Measurements from ENCODE around the gene IFRD2.

The IFRD2 gene

DNA sequence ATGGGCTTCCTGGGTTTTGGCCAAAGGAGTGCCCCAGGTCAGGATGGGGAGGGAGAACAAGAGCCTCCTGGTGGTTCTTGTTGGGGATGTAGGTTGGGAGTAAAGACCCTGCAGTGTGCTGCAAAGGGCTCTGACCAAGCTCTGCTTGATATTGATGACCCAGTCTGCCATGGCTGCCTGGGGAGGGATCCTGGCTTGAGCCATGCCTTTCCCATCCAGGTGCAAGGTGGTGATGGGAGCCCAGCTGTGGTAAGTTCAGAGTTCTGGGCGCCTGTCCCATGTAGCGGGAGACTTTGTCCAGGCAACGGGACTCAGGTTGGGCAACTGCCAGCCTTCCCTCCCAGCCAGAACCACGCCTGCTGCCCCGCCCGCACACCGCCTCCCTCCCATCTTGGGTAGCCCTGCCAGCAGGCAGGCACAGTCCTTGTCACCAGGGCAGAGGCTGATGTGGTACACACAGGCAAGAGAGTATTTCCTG lies 53.6 kb downstream of the IFRD2 start:
- Histone ChIP-seq H3K4me3 (ENCODE audit: low read length) (no peak overlapping the region), H3K27ac (ENCODE audit: low read length) (no peak overlapping the region), H3K9me3 (ENCODE audit: control insufficient read depth, insufficient read depth, low read length) (no peaks in the 10 kb centered on the region), H3K4me1 (ENCODE audit: control insufficient read depth, insufficient read depth, low read length) (peaks cover 23% of the 10 kb centered on the region), H3K27me3 (ENCODE audit: control insufficient read depth, insufficient read depth, low read length) (no peaks in the 10 kb centered on the region), H3K36me3 (ENCODE audit: control insufficient read depth, insufficient read depth, low read length) (no peaks in the 10 kb centered on the region)
- no peak for DNase-seq (ENCODE audit: low read depth, low spot score)
- no CpG with 5 or more reads among the region's 7 CpGs for WGBS (ENCODE audit: insufficient coverage, insufficient read length)

GRCh38 chr3:50237754-50238548 lies 54.3 kb downstream of the IFRD2 start:
- DNase-seq (ENCODE audit: low read depth, low spot score): no peak
- peak overlapping the region; percentile 92; the same call in 1 of the 2 replicates for H3K4me3 ChIP-seq (ENCODE audit: low read length)
- H3K4me1 ChIP-seq (ENCODE audit: control insufficient read depth, insufficient read depth, low read length): peaks cover 23% of the 10 kb centered on the region
- no peaks in the 10 kb centered on the region for H3K36me3 ChIP-seq (ENCODE audit: control insufficient read depth, insufficient read depth, low read length)
- no CpG with 5 or more reads among the region's 31 CpGs for WGBS (ENCODE audit: insufficient coverage, insufficient read length)
- H3K9me3 ChIP-seq (ENCODE audit: control insufficient read depth, insufficient read depth, low read length): no peaks in the 10 kb centered on the region
- no peaks in the 10 kb centered on the region for H3K27me3 ChIP-seq (ENCODE audit: control insufficient read depth, insufficient read depth, low read length)
- no peak overlapping the region for H3K27ac ChIP-seq (ENCODE audit: low read length)
